ENCODE data around the gene CLDN1.
A peak's percentile ranks its signal among the peaks of the same experiment; 100 is the strongest.

The CLDN1 gene

DNA sequence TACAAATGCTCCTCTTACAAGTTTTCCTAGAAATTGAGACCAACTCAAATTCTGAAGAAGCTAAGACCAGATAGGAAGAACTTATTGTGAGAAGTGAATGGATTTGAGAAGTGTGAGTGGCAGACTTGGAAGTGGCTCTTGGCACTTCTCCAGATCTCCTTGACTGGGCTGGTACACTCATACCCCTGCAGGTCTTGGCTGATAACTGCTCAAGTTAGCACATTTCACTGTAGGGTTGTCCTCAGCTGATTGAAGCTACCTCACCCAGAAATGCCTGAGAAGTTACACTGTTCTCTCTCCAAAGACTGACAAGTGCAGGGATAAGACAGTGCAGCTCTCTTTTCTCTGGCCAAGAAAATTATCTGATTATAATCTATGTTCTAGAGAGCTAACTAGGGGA is 16.5 kb upstream of the CLDN1 start:
- no peak overlapping the region for H3K4me3 ChIP-seq (replicated peaks; ENCODE audit: low read depth, low read length)
- DNase-seq (ENCODE audit: low read depth): no peak
- TF ChIP-seq, protein P1, sequence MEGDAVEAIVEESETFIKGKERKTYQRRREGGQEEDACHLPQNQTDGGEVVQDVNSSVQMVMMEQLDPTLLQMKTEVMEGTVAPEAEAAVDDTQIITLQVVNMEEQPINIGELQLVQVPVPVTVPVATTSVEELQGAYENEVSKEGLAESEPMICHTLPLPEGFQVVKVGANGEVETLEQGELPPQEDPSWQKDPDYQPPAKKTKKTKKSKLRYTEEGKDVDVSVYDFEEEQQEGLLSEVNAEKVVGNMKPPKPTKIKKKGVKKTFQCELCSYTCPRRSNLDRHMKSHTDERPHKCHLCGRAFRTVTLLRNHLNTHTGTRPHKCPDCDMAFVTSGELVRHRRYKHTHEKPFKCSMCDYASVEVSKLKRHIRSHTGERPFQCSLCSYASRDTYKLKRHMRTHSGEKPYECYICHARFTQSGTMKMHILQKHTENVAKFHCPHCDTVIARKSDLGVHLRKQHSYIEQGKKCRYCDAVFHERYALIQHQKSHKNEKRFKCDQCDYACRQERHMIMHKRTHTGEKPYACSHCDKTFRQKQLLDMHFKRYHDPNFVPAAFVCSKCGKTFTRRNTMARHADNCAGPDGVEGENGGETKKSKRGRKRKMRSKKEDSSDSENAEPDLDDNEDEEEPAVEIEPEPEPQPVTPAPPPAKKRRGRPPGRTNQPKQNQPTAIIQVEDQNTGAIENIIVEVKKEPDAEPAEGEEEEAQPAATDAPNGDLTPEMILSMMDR (IDR thresholded peaks at IDR 0.05; ENCODE audit: low read length, missing control alignments): no peak

DNA sequence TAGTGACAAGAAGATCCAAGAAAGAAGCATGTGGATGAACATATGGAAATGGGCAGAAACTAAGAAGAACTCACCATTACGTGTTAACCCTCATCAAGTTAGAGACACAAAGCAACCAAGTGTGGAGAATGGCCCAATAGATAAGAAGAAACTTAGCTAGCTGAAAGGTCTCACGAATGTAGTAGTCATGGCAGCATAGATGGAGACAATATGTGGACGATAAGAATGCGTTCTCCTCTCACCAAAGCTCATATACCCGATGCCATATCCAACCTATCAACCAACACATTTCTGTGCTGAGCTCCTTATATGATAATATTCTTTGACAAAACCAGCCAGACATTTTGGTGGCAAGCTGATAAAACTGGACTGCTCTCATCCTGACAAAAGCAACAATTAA is 15.1 kb upstream of the CLDN1 start:
- TF ChIP-seq, protein P1 (IDR thresholded peaks at IDR 0.05; ENCODE audit: low read length, missing control alignments): no peak
- no peak overlapping the region for H3K4me3 ChIP-seq (replicated peaks; ENCODE audit: low read depth, low read length)

DNA sequence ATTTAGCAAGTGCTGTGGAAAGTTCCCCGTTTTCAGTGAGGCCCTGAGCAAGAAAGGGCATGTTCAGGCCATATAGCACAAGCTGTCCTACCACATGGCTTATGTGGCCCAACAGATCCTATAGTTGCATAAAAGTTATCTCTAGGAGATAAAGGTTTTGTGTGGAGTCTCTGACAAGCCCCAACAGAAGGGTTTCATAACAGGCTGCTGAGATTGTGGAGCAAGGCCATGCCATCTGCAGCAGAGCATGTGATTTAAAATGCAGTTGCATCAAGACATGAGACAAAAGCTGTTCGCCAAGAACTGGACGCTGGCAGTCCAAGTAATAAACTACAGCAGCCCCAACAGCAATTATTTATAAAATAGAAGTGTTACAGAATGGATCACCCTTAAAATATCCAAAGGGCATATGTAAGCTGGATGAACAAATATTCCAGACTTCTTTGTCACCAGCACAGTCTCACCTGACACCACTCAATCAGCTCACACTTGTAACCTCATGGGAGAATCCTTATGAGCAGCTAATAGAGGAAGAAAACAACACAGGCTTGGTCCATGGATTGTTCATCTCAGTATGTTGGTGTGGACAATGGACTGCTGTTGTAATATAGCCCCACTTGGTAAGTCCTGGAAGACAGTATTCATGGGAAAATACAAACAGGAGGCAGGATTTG is 14.4 kb upstream of the CLDN1 start:
- H3K4me3 ChIP-seq (replicated peaks; ENCODE audit: low read depth, low read length): no peak overlapping the region
- TF ChIP-seq, protein P1 (IDR thresholded peaks at IDR 0.05; ENCODE audit: low read length, missing control alignments): no peak
- no peak for DNase-seq (ENCODE audit: low read depth)

More for the DNA sequence above, 15.1 kb upstream of the CLDN1 start:
- no peak for DNase-seq (ENCODE audit: low read depth)

DNA sequence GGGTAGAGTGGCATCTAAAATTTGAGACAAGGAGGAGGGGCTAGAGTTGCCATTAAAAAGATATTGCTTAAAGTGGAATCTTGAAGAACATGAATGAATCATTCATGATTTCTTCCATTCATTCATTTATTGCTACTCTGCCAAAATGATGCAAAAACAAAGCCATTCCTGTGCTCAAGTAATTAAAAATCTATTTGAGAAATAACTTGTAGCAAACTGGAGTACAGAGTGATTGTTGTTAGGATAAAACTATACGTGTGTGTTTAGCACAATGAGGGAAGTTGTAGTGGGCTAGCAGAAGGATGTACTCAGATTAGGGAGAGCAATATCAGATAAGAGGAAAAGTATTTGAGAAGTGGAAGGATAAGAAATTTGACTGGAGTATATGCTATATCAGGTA is 11.7 kb upstream of the CLDN1 start:
- H3K4me3 ChIP-seq (replicated peaks; ENCODE audit: low read depth, low read length): no peak overlapping the region
- no peak for DNase-seq (ENCODE audit: low read depth)
- TF ChIP-seq, protein P1 (IDR thresholded peaks at IDR 0.05; ENCODE audit: low read length, missing control alignments): no peak

DNA sequence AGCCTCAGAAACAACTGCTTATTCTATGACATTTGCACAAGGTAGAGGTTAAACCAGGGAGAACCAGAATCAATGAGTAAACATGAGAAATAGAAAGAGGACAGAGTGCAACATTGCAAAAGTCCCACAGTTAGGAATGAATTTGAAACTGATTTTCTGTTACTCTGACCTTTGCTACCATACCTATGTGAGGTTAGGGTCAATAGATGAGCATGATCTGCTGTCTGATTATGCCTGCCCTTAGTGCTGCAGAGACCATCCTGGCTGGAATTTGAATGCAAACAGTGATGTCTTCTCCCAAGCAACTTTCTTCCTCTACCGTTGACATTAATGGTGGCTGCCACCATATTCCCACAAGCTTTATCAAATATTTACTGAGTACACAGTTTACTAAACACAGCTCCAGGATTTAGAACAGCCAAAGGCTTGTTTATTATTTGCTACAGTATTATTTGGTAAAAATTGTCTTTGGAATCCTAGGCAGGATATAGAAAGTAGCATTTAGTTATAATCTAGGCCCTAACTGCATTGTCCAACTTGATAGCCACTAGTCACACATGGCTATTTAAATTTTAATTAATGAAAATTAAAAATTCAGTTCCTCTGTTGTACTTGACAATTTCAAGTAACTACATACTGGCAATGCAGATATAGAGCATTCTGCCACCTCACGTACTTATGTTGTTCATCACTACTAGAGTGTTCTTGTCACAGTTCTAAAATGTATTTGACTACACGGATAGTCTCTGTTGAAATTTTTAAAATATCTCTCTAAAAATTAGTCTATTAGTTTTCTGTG is 8.9 kb upstream of the CLDN1 start:
- H3K4me3 ChIP-seq (replicated peaks; ENCODE audit: low read depth, low read length): no peak overlapping the region
- TF ChIP-seq, protein P1 (IDR thresholded peaks at IDR 0.05; ENCODE audit: low read length, missing control alignments): no peak
- no peak for DNase-seq (ENCODE audit: low read depth)

DNA sequence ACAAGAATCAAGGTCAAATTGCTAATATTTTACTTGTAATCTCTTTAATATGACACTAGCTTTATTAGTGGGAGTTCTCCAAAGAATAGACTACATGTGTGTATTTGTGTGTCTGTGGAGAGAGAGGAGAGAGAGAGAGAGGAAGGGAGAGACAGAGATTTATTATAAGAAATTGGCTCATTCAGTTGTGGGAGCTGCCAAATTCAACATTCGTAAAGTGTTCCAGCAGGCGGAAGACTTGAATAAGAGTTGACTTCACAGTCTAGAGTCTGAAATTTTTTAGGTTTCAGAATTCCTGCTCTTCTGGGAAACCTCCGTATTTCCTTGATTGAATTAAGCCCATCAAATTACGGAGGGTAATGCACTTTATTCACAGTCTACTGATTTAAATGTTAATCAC is 4.7 kb upstream of the CLDN1 start:
- DNase-seq (ENCODE audit: low read depth): peak; percentile 80
- TF ChIP-seq, protein P1 (IDR thresholded peaks at IDR 0.05; ENCODE audit: low read length, missing control alignments): peak; percentile 26
- H3K4me3 ChIP-seq (replicated peaks; ENCODE audit: low read depth, low read length): no peak overlapping the region
